ENCODE results near the gene FLAD1. TPM values are rescaled to one million over a fixed set of nuclear protein-coding genes. Genes with fewer than 3 reads are reported as not detected.

FLAD1 gene
- total RNA-seq, 1 experiment from 2014 or later = 75.1 TPM

- CTCF ChIA-PET = interaction anchor here (0.6 to 1.4 kb wide), 5 partner anchors 12 to 67 kb away, joined by 3 to 8 read pairs (median 3); partner anchors contain the start of gene PMVK
- TF ChIP-seq, protein P1, sequence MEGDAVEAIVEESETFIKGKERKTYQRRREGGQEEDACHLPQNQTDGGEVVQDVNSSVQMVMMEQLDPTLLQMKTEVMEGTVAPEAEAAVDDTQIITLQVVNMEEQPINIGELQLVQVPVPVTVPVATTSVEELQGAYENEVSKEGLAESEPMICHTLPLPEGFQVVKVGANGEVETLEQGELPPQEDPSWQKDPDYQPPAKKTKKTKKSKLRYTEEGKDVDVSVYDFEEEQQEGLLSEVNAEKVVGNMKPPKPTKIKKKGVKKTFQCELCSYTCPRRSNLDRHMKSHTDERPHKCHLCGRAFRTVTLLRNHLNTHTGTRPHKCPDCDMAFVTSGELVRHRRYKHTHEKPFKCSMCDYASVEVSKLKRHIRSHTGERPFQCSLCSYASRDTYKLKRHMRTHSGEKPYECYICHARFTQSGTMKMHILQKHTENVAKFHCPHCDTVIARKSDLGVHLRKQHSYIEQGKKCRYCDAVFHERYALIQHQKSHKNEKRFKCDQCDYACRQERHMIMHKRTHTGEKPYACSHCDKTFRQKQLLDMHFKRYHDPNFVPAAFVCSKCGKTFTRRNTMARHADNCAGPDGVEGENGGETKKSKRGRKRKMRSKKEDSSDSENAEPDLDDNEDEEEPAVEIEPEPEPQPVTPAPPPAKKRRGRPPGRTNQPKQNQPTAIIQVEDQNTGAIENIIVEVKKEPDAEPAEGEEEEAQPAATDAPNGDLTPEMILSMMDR (IDR thresholded peaks at IDR 0.05; ENCODE audit: unreplicated experiment) = no peak
- Mint-ChIP-seq H3K27ac (ENCODE audit: unreplicated experiment) (peak overlapping the region; percentile 93), H3K4me1 (ENCODE audit: low read depth, unreplicated experiment) (peaks cover 55% of the 10 kb centered on the region), H3K4me3 (ENCODE audit: low read depth, unreplicated experiment) (peak overlapping the region; percentile 94), H3K36me3 (ENCODE audit: insufficient read depth, unreplicated experiment) (peaks cover 63% of the 10 kb centered on the region), H3K27me3 (ENCODE audit: unreplicated experiment) (no peaks in the 10 kb centered on the region), H3K9me3 (ENCODE audit: low read depth, unreplicated experiment) (no peaks in the 10 kb centered on the region)
- intact Hi-C loops (cut with micrococcal nuclease; ENCODE audit: unreplicated experiment) = loop anchor here (2.0 to 10.0 kb wide), 2 partner anchors 14 to 52 kb away; partner anchors contain the start of gene ADAM15
- no peak for DNase-seq
- TSS peak; percentile 51 for BruUV-seq (replicated peaks)
Measured at GRCh38 chr1:155003227-155003765, 20.2 kb downstream of the FLAD1 start.

- BruUV-seq (replicated peaks) = no TSS peak
- Mint-ChIP-seq H3K36me3 (ENCODE audit: insufficient read depth, unreplicated experiment) (peaks cover 59% of the 10 kb centered on the region), H3K27ac (ENCODE audit: unreplicated experiment) (peak overlapping the region; percentile 93), H3K27me3 (ENCODE audit: unreplicated experiment) (no peaks in the 10 kb centered on the region), H3K9me3 (ENCODE audit: low read depth, unreplicated experiment) (no peaks in the 10 kb centered on the region), H3K4me3 (ENCODE audit: low read depth, unreplicated experiment) (peak overlapping the region; percentile 94), H3K4me1 (ENCODE audit: low read depth, unreplicated experiment) (peaks cover 51% of the 10 kb centered on the region)
- CTCF ChIA-PET = interaction anchor here (0.6 to 1.2 kb wide), 7 partner anchors 9 to 191 kb away, joined by 3 to 4 read pairs (median 3); partner anchors contain the start of genes ADAM15 and PMVK
- intact Hi-C loops (cut with micrococcal nuclease; ENCODE audit: unreplicated experiment) = loop anchor here (2.0 to 10.0 kb wide), 2 partner anchors 13 to 51 kb away; partner anchors contain the start of gene ADAM15
- TF ChIP-seq, protein P1 (IDR thresholded peaks at IDR 0.05; ENCODE audit: unreplicated experiment) = no peak
- DNase-seq = peak; percentile 78
Measured at GRCh38 chr1:155003766-155004351, 20.7 kb downstream of the FLAD1 start.

DNA sequence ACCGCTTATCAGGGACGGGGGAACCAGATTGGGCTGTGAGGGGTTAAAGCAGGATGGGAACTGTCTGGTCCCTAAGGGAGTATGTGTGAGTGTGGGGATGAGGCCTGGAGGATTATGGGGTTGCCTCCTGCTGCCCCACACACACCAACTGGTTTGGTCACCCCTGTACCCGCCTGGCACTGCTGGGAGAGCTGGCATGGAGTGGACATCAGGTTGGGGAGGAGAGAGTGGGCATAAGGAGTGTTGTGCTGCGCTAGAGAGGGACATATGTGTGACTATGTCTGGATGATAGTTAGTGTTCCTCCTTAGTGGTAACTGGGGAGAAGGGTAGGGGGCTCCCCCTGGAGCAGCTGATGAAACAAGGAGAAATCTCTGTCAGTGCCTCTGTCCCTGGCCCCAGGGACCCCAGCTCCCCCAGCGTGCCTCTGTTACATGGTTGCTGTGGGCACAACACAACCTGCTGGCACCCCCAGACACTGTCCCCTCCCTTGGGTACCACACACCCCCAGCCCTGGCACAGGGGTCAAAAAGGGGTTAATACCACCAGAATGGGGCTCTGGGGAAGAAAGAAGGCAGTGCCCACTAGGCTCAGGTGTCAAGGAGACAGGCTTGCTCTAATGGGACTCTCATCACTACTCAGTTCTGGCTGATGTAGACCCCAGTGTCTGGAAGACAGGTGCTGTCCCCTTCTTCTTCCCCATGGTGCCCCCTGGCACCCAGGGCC is 21.4 kb downstream of the FLAD1 start:
- H3K9me3 Mint-ChIP-seq (ENCODE audit: low read depth, unreplicated experiment) = no peaks in the 10 kb centered on the region

More for the DNA sequence above, 21.4 kb downstream of the FLAD1 start:
- BruUV-seq (replicated peaks) = TSS peak; percentile 2
- Mint-ChIP-seq H3K4me1 (ENCODE audit: low read depth, unreplicated experiment) (peaks cover 44% of the 10 kb centered on the region), H3K27ac (ENCODE audit: unreplicated experiment) (peak overlapping the region; percentile 93), H3K27me3 (ENCODE audit: unreplicated experiment) (no peaks in the 10 kb centered on the region), H3K4me3 (ENCODE audit: low read depth, unreplicated experiment) (peak overlapping the region; percentile 94), H3K36me3 (ENCODE audit: insufficient read depth, unreplicated experiment) (peaks cover 52% of the 10 kb centered on the region)
- CTCF ChIA-PET = interaction anchor here (0.5 to 1.2 kb wide), 7 partner anchors 8 to 647 kb away, joined by 3 read pairs; partner anchors contain the start of gene ADAM15
- intact Hi-C loops (cut with micrococcal nuclease; ENCODE audit: unreplicated experiment) = loop anchor here (10.0 kb wide), 1 partner anchor 50 kb away; the partner anchor contains the start of gene ADAM15
- DNase-seq = no peak
- TF ChIP-seq, protein P1 (IDR thresholded peaks at IDR 0.05; ENCODE audit: unreplicated experiment) = no peak
